Inferior parietal cortex (tissue), 1 donor: ENCODE measurements around the gene PRKG2.
"Not testable (repeated sequence)": the region's sequence is repeated elsewhere in the genome, so short reads cannot be mapped to it uniquely, and the experiment has no call there.

Source experiments
- DNase-seq: peaks from one replicate; pipeline ENCODE4 v3.0.0-alpha.2; 2016; ENCODE audit errors: extremely low spot score

PRKG2 gene

GRCh38 chr4:81153714-81154323 is 61.2 kb downstream of the PRKG2 start:
- DNase-seq, result not testable (repeated sequence)

- DNase-seq, result no peak
These were observed 61.9 kb downstream of the PRKG2 start for GRCh38 chr4:81152839-81153713.

GRCh38 chr4:81149976-81150375 is 65.0 kb downstream of the PRKG2 start:
- DNase-seq, result no peak

GRCh38 chr4:81148576-81148975 is 66.4 kb downstream of the PRKG2 start:
- DNase-seq, result no peak

GRCh38 chr4:81146466-81146865 is 68.6 kb downstream of the PRKG2 start:
- no peak for DNase-seq

GRCh38 chr4:81143183-81143582 is 71.8 kb downstream of the PRKG2 start:
- no peak for DNase-seq

- DNase-seq, result no peak
These were observed 72.3 kb downstream of the PRKG2 start for GRCh38 chr4:81142744-81143143.

- no peak for DNase-seq
These were observed 77.1 kb downstream of the PRKG2 start for GRCh38 chr4:81137894-81138293.

- no peak for DNase-seq
These were observed 77.6 kb downstream of the PRKG2 start for GRCh38 chr4:81137446-81137845.

- no peak for DNase-seq
These were observed 78.7 kb downstream of the PRKG2 start for GRCh38 chr4:81136161-81136905.

- no peak for DNase-seq
These were observed 79.5 kb downstream of the PRKG2 start for GRCh38 chr4:81135501-81135900.

- no peak for DNase-seq
These were observed 83.5 kb downstream of the PRKG2 start for GRCh38 chr4:81131563-81131962.

- DNase-seq, result no peak
These were observed 84.0 kb downstream of the PRKG2 start for GRCh38 chr4:81131066-81131465.

GRCh38 chr4:81130569-81130968 is 84.5 kb downstream of the PRKG2 start:
- DNase-seq, result no peak

- DNase-seq, result no peak
These were observed 95.0 kb downstream of the PRKG2 start for GRCh38 chr4:81120055-81120454.

- DNase-seq, result no peak
These were observed 96.9 kb downstream of the PRKG2 start for GRCh38 chr4:81118086-81118485.

GRCh38 chr4:81116566-81116965 is 98.5 kb downstream of the PRKG2 start:
- no peak for DNase-seq

- no peak for DNase-seq
These were observed 102.0 kb downstream of the PRKG2 start for GRCh38 chr4:81113024-81113423.

- no peak for DNase-seq
These were observed 105.7 kb downstream of the PRKG2 start for GRCh38 chr4:81109356-81109755.

GRCh38 chr4:81106150-81106549 is 108.9 kb downstream of the PRKG2 start:
- DNase-seq, result no peak

GRCh38 chr4:81102107-81102506 is 112.9 kb downstream of the PRKG2 start:
- DNase-seq, result no peak

GRCh38 chr4:81096566-81096965 is 118.5 kb downstream of the PRKG2 start:
- DNase-seq, result no peak

GRCh38 chr4:81095389-81095788 is 119.6 kb downstream of the PRKG2 start:
- no peak for DNase-seq
